MG63 (cell line): ENCODE measurements around the gene IL19. TPM values are rescaled to one million over a fixed set of nuclear protein-coding genes. Genes with fewer than 3 reads are reported as not detected.
"Not testable (repeated sequence)": the region's sequence is repeated elsewhere in the genome, so short reads cannot be mapped to it uniquely, and the experiment has no call there.

Source experiments
- DNase-seq: peaks from one replicate; pipeline ENCODE4 v3.0.0-alpha.2; 2020
- H3K27me3 ChIP-seq: fragments of 250-450 bp; sonication (Bioruptor Pico); 2 replicates; pipeline ENCODE4 v1.5.1; 2020; ENCODE audit warnings: mild to moderate bottlenecking, moderate library complexity
- H3K36me3 ChIP-seq: fragments of 250-450 bp; sonication (Bioruptor Pico); 2 replicates; pipeline ENCODE4 v1.5.1; 2020; ENCODE audit warnings: mild to moderate bottlenecking, moderate library complexity
- H3K4me3 ChIP-seq: fragments of 250-450 bp; sonication (Bioruptor Pico); 2 replicates; pipeline ENCODE4 v1.5.1; 2020; ENCODE audit warnings: mild to moderate bottlenecking, moderate library complexity
- H3K9me3 ChIP-seq: fragments of 250-450 bp; sonication (Bioruptor Pico); 2 replicates; pipeline ENCODE4 v1.5.1; 2020; ENCODE audit warnings: mild to moderate bottlenecking, moderate library complexity
- total RNA-seq: library from RNA; depleted of rRNA; stranded (reverse); fragments of >200 nt; shearing (Covaris generic); gene quantifications from 2 replicates; pipeline ENCODE4 v1.2.3, GENCODE V29; 2014; ENCODE audit warnings: low replicate concordance

IL19 gene
- total RNA-seq, 1 experiment from 2014 or later, result not detected

GRCh38 chr1:206851341-206852010, 80.9 kb downstream of the IL19 start:
- DNase-seq, result no peak
- no peaks in the 10 kb centered on the region for H3K36me3 ChIP-seq
- H3K27me3 ChIP-seq, result no peaks in the 10 kb centered on the region

GRCh38 chr1:206852662-206853061, 82.1 kb downstream of the IL19 start:
- not testable (repeated sequence) for DNase-seq

More at GRCh38 chr1:206851341-206852010, 80.9 kb downstream of the IL19 start:
- Histone ChIP-seq H3K9me3 (peaks cover 25% of the 10 kb centered on the region), H3K4me3 (no peak overlapping the region)

GRCh38 chr1:206853696-206854095, 83.1 kb downstream of the IL19 start:
- peaks cover 25% of the 10 kb centered on the region for H3K9me3 ChIP-seq
- not testable (repeated sequence) for H3K27me3 ChIP-seq, H3K4me3 ChIP-seq, H3K36me3 ChIP-seq, DNase-seq

More at GRCh38 chr1:206852662-206853061, 82.1 kb downstream of the IL19 start:
- H3K36me3 ChIP-seq, H3K4me3 ChIP-seq, H3K27me3 ChIP-seq: not testable (repeated sequence)
- H3K9me3 ChIP-seq, result peaks cover 25% of the 10 kb centered on the region

GRCh38 chr1:206854401-206855129, 84.0 kb downstream of the IL19 start:
- no peak overlapping the region for H3K4me3 ChIP-seq
- no peaks in the 10 kb centered on the region for H3K36me3 ChIP-seq
- H3K9me3 ChIP-seq, result peaks cover 25% of the 10 kb centered on the region
- H3K27me3 ChIP-seq, result no peaks in the 10 kb centered on the region
- DNase-seq, result peak; percentile 59

GRCh38 chr1:206855859-206856258, 85.3 kb downstream of the IL19 start:
- no peak for DNase-seq
- Histone ChIP-seq H3K4me3 (no peak overlapping the region), H3K27me3 (no peaks in the 10 kb centered on the region), H3K9me3 (peaks cover 18% of the 10 kb centered on the region), H3K36me3 (no peaks in the 10 kb centered on the region)

- H3K27me3 ChIP-seq, result no peaks in the 10 kb centered on the region
- no peak overlapping the region for H3K4me3 ChIP-seq
- no peak for DNase-seq
- H3K9me3 ChIP-seq, result peaks cover 17% of the 10 kb centered on the region
- no peaks in the 10 kb centered on the region for H3K36me3 ChIP-seq
Observed at GRCh38 chr1:206856674-206857464, 86.3 kb downstream of the IL19 start.

- DNase-seq, result no peak
- no peaks in the 10 kb centered on the region for H3K36me3 ChIP-seq
- no peaks in the 10 kb centered on the region for H3K9me3 ChIP-seq
- peaks cover 4% of the 10 kb centered on the region; the same call in 1 of the 2 replicates for H3K27me3 ChIP-seq
- H3K4me3 ChIP-seq, result no peak overlapping the region
Observed at GRCh38 chr1:206859082-206859521, 88.5 kb downstream of the IL19 start.

GRCh38 chr1:206860165-206860564, 89.6 kb downstream of the IL19 start:
- no peak overlapping the region for H3K4me3 ChIP-seq
- no peak for DNase-seq

GRCh38 chr1:206863266-206863665, 92.7 kb downstream of the IL19 start:
- H3K4me3 ChIP-seq, result no peak overlapping the region
- no peaks in the 10 kb centered on the region for H3K36me3 ChIP-seq
- DNase-seq, result no peak
- peaks cover 4% of the 10 kb centered on the region; the same call in 1 of the 2 replicates for H3K27me3 ChIP-seq
- no peaks in the 10 kb centered on the region for H3K9me3 ChIP-seq

More at GRCh38 chr1:206860165-206860564, 89.6 kb downstream of the IL19 start:
- no peaks in the 10 kb centered on the region for H3K9me3 ChIP-seq
- H3K27me3 ChIP-seq, result peaks cover 4% of the 10 kb centered on the region; the same call in 1 of the 2 replicates
- no peaks in the 10 kb centered on the region for H3K36me3 ChIP-seq

- peak; percentile 87 for DNase-seq
- H3K4me3 ChIP-seq, result no peak within 1 kb of the TSS
- H3K36me3 ChIP-seq, result no peaks in the 10 kb centered on the region
- no peaks in the 10 kb centered on the region for H3K9me3 ChIP-seq
- H3K27me3 ChIP-seq, result peaks cover 4% of the 10 kb centered on the region; the same call in 1 of the 2 replicates
Observed at GRCh38 chr1:206864939-206865671, 94.5 kb downstream of the IL19 start, which contains the start of gene IL20. Gene IL20 (plus strand): TSS chr1:206865623. CDS start chr1:206865853, 230 bp downstream.

GRCh38 chr1:206866062-206866461, 95.5 kb downstream of the IL19 start:
- no peak overlapping the region for H3K4me3 ChIP-seq
- peak; percentile 70 for DNase-seq
- peaks cover 4% of the 10 kb centered on the region; the same call in 1 of the 2 replicates for H3K27me3 ChIP-seq
- no peaks in the 10 kb centered on the region for H3K36me3 ChIP-seq
- H3K9me3 ChIP-seq, result no peaks in the 10 kb centered on the region

GRCh38 chr1:206867239-206867638, 96.7 kb downstream of the IL19 start:
- Histone ChIP-seq H3K4me3 (no peak overlapping the region), H3K9me3 (no peaks in the 10 kb centered on the region), H3K36me3 (no peaks in the 10 kb centered on the region), H3K27me3 (peaks cover 3% of the 10 kb centered on the region; the same call in 1 of the 2 replicates)
- no peak for DNase-seq

GRCh38 chr1:206867716-206868115, 97.1 kb downstream of the IL19 start:
- Histone ChIP-seq H3K4me3 (no peak overlapping the region), H3K9me3 (no peaks in the 10 kb centered on the region), H3K27me3 (no peaks in the 10 kb centered on the region), H3K36me3 (no peaks in the 10 kb centered on the region)
- DNase-seq, result no peak

GRCh38 chr1:206868264-206868663, 97.7 kb downstream of the IL19 start:
- no peaks in the 10 kb centered on the region for H3K36me3 ChIP-seq
- no peak overlapping the region for H3K4me3 ChIP-seq
- no peak for DNase-seq
- H3K27me3 ChIP-seq, result no peaks in the 10 kb centered on the region
- H3K9me3 ChIP-seq, result no peaks in the 10 kb centered on the region

- Histone ChIP-seq H3K9me3 (peaks cover 4% of the 10 kb centered on the region; the same call in 1 of the 2 replicates), H3K27me3 (no peaks in the 10 kb centered on the region), H3K36me3 (no peaks in the 10 kb centered on the region), H3K4me3 (no peak overlapping the region)
- no peak for DNase-seq
Observed at GRCh38 chr1:206872139-206872538, 101.6 kb downstream of the IL19 start.

- Histone ChIP-seq H3K27me3 (no peaks in the 10 kb centered on the region), H3K36me3 (no peaks in the 10 kb centered on the region), H3K4me3 (no peak overlapping the region), H3K9me3 (peaks cover 16% of the 10 kb centered on the region)
- DNase-seq, result no peak
Observed at GRCh38 chr1:206873603-206874188, 103.1 kb downstream of the IL19 start.
